ENCODE data around the gene SPTBN5. TPM values are rescaled to one million over a fixed set of nuclear protein-coding genes. Genes with fewer than 3 reads are reported as not detected.

SPTBN5 gene
- total RNA-seq, 1 donor from 2014 or later: 1.9 TPM

GRCh38 chr15:41874736-41875135 is 19.1 kb downstream of the SPTBN5 start:
- Histone ChIP-seq H3K4me3 (no peak overlapping the region), H3K9me3 (no peaks in the 10 kb centered on the region), H3K4me1 (no peaks in the 10 kb centered on the region), H3K27ac (no peak overlapping the region), H3K36me3 (no peaks in the 10 kb centered on the region), H3K27me3 (no peaks in the 10 kb centered on the region)
- TF ChIP-seq CTCF (IDR thresholded peaks at IDR 0.05): no peak
- ATAC-seq: no peak
- intact Hi-C loops (cut with DNase I): no loop called here
- no peak for DNase-seq

- DNase-seq (no peak), ATAC-seq (no peak)
- Histone ChIP-seq H3K36me3 (no peaks in the 10 kb centered on the region), H3K4me1 (no peaks in the 10 kb centered on the region), H3K27ac (no peak overlapping the region), H3K27me3 (no peaks in the 10 kb centered on the region), H3K9me3 (no peaks in the 10 kb centered on the region), H3K4me3 (no peak overlapping the region)
- intact Hi-C loops (cut with DNase I): no loop called here
- no peak for TF ChIP-seq CTCF (IDR thresholded peaks at IDR 0.05)
These were observed 20.1 kb downstream of the SPTBN5 start for GRCh38 chr15:41873711-41874110.

- ATAC-seq (no peak), DNase-seq (no peak)
- Histone ChIP-seq H3K36me3 (no peaks in the 10 kb centered on the region), H3K27me3 (no peaks in the 10 kb centered on the region), H3K4me1 (no peaks in the 10 kb centered on the region), H3K9me3 (no peaks in the 10 kb centered on the region), H3K27ac (no peak overlapping the region), H3K4me3 (no peak overlapping the region)
- intact Hi-C loops (cut with DNase I): no loop called here
- no peak for TF ChIP-seq CTCF (IDR thresholded peaks at IDR 0.05)
These were observed 21.6 kb downstream of the SPTBN5 start for GRCh38 chr15:41872166-41872747.

- Histone ChIP-seq H3K27ac (no peak overlapping the region), H3K27me3 (no peaks in the 10 kb centered on the region), H3K36me3 (no peaks in the 10 kb centered on the region), H3K9me3 (no peaks in the 10 kb centered on the region), H3K4me3 (no peak overlapping the region), H3K4me1 (no peaks in the 10 kb centered on the region)
- DNase-seq: no peak
- no peak for TF ChIP-seq CTCF (IDR thresholded peaks at IDR 0.05)
- no peak for ATAC-seq
- intact Hi-C loops (cut with DNase I): no loop called here
These were observed 22.5 kb downstream of the SPTBN5 start for GRCh38 chr15:41871175-41871905.

GRCh38 chr15:41870689-41871081 is 23.2 kb downstream of the SPTBN5 start:
- no peak for TF ChIP-seq CTCF (IDR thresholded peaks at IDR 0.05)
- H3K27ac ChIP-seq: no peak overlapping the region
- H3K4me1 ChIP-seq: no peaks in the 10 kb centered on the region
- no peaks in the 10 kb centered on the region for H3K36me3 ChIP-seq
- H3K27me3 ChIP-seq: no peaks in the 10 kb centered on the region
- ATAC-seq (no peak), DNase-seq (no peak)
- intact Hi-C loops (cut with DNase I): no loop called here
- H3K4me3 ChIP-seq: no peak overlapping the region
- H3K9me3 ChIP-seq: no peaks in the 10 kb centered on the region
